SK-N-SH (cell line): Measurements from ENCODE around the gene TGFB3. TPM values are rescaled to one million over a fixed set of nuclear protein-coding genes. Genes with fewer than 3 reads are reported as not detected.

Experiments
- CTCF ChIA-PET: fragments of 300-600, 350-600 bp; formaldehyde crosslinking; extraction: SDS; loops from one replicate; lab custom pipeline; 2021; lab: Yijun Ruan, JAX
- POLR2A ChIA-PET: fragments of 350-600 bp; sonication (Branson Sonifier 250); formaldehyde crosslinking; extraction: SDS; loops from one replicate; lab custom pipeline; 2020; ENCODE audit warnings: antibody characterized with exemption, inconsistent platforms; lab: Yijun Ruan, JAX
- DNase-seq: peaks from one replicate; pipeline ENCODE4 v3.0.0; 2012
- H2AFZ ChIP-seq: fragments of 200-600 bp; sonication (generic); 2 replicates; pipeline ENCODE4 v1.8.1; 2016; ENCODE audit warnings: antibody characterized with exemption, mild to moderate bottlenecking, low read depth
- H3F3A ChIP-seq: fragments of 200-600 bp; sonication (generic); replicated peaks from 2 replicates; pipeline ENCODE3; 2016; ENCODE audit warnings: antibody characterized with exemption, mild to moderate bottlenecking; ENCODE audit not compliant: insufficient read depth
- H3K27ac ChIP-seq, 2 experiments: fragments of 200-500 bp in 1 of 2; fragments of 200-600 bp in 1 of 2; sonication (Bioruptor generic) in 1 of 2; sonication (generic), shearing (Covaris generic) in 1 of 2; 2 replicates each; pipeline versions ENCODE4 v1.5.1 to v1.6.1; 2014 to 2016; ENCODE audit warnings: low read depth in 2 of 2, inconsistent platforms in 1 of 2, low read length in 1 of 2, mild to moderate bottlenecking in 1 of 2, mixed read lengths in 1 of 2
- H3K27me3 ChIP-seq: fragments of 200-600 bp; sonication (generic), shearing (Covaris generic); 2 replicates; pipeline ENCODE4 v1.6.1; 2016; ENCODE audit warnings: mixed run types; ENCODE audit not compliant: insufficient read depth
- H3K36me3 ChIP-seq, 2 experiments: fragments of 200-500 bp in 1 of 2; fragments of 200-600 bp in 1 of 2; sonication (Bioruptor generic) in 1 of 2; sonication (generic) in 1 of 2; replicated peaks in 1 of 2; 2 replicates each; pipeline versions ENCODE3 to v1.5.1; 2014 to 2016; ENCODE audit warnings: low read length in 1 of 2, mild to moderate bottlenecking in 1 of 2; ENCODE audit not compliant: insufficient read depth in 2 of 2, control insufficient read depth in 1 of 2
- H3K4me1 ChIP-seq, 2 experiments: fragments of 200-500 bp in 1 of 2; fragments of 200-600 bp in 1 of 2; sonication (Bioruptor generic) in 1 of 2; sonication (generic), shearing (Covaris generic) in 1 of 2; 2 replicates each; pipeline versions ENCODE4 v1.5.1 to v1.6.1; 2014 to 2016; ENCODE audit warnings: low read depth in 1 of 2, low read length in 1 of 2, mixed run types in 1 of 2; ENCODE audit not compliant: insufficient read depth in 2 of 2, control insufficient read depth in 1 of 2
- H3K4me2 ChIP-seq: fragments of 200-600 bp; sonication (generic), shearing (Covaris generic); 2 replicates; pipeline ENCODE4 v1.6.1; 2017; ENCODE audit warnings: mixed run types
- H3K4me3 ChIP-seq, 2 experiments: fragments of 200-500 bp in 1 of 2; fragments of 200-600 bp in 1 of 2; sonication (Bioruptor generic) in 1 of 2; sonication (generic), shearing (Covaris generic) in 1 of 2; 2 replicates each; pipeline versions ENCODE4 v1.5.1 to v1.8.1; 2014 to 2016; ENCODE audit warnings: low read depth in 2 of 2, inconsistent platforms in 1 of 2, low read length in 1 of 2, mild to moderate bottlenecking in 1 of 2, mixed read lengths in 1 of 2, moderate library complexity in 1 of 2
- H3K79me2 ChIP-seq: fragments of 200-600 bp; sonication (generic); 2 replicates; pipeline ENCODE4 v1.8.1; 2017; ENCODE audit warnings: mild to moderate bottlenecking; ENCODE audit not compliant: insufficient read depth
- H3K9ac ChIP-seq: fragments of 200-600 bp; sonication (generic); 2 replicates; pipeline ENCODE4 v1.6.1; 2017; ENCODE audit warnings: mixed run types
- H3K9me2 ChIP-seq: fragments of 200-600 bp; sonication (generic); 2 replicates; pipeline ENCODE4 v1.6.1; 2017; ENCODE audit warnings: mixed run types
- H3K9me3 ChIP-seq: fragments of 200-600 bp; sonication (generic); 2 replicates; pipeline ENCODE4 v1.6.1; 2017; ENCODE audit warnings: mixed run types, mild to moderate bottlenecking, moderate library complexity
- H4K20me1 ChIP-seq: fragments of 200-600 bp; sonication (generic); 2 replicates; pipeline ENCODE4 v1.6.1; 2017; ENCODE audit warnings: mild to moderate bottlenecking, mixed run types; ENCODE audit not compliant: insufficient read depth
- ELF1 ChIP-seq: IDR thresholded peaks from 2 replicates; pipeline ENCODE4 v1.4.0; 2012
- EP300 ChIP-seq, 2 experiments: IDR thresholded peaks; 2 replicates each; pipeline versions ENCODE4 v1.4.0 to v1.6.1; 2012; ENCODE audit warnings: borderline replicate concordance in 1 of 2, low read depth in 1 of 2, low read length in 1 of 2
- FOSL2 ChIP-seq: IDR thresholded peaks from 2 replicates; pipeline ENCODE4 v1.4.0; 2012; ENCODE audit warnings: low read depth, mild to moderate bottlenecking, moderate library complexity, borderline replicate concordance
- GABPA ChIP-seq: IDR thresholded peaks from 2 replicates; pipeline ENCODE4 v1.4.0; 2012; ENCODE audit warnings: low read depth, mild to moderate bottlenecking
- GATA2 ChIP-seq: sonication (generic); formaldehyde crosslinking; IDR thresholded peaks from 2 replicates; pipeline ENCODE4 v1.5.0; 2020; ENCODE audit warnings: mild to moderate bottlenecking, missing genetic modification reagents
- JUND ChIP-seq: IDR thresholded peaks from 2 replicates; pipeline ENCODE4 v1.4.0; 2012
- MEF2A ChIP-seq: IDR thresholded peaks from 2 replicates; pipeline ENCODE4 v1.4.0; 2012; ENCODE audit warnings: low read depth, borderline replicate concordance
- MXI1 ChIP-seq: IDR thresholded peaks from 2 replicates; pipeline ENCODE4 v1.6.1; 2012; ENCODE audit warnings: mild to moderate bottlenecking, low read depth, low read length, improper control_type of control experiment
- NFIC ChIP-seq: IDR thresholded peaks from 2 replicates; pipeline ENCODE4 v1.4.0; 2012; ENCODE audit warnings: borderline replicate concordance
- POLR2AphosphoS5 ChIP-seq: IDR thresholded peaks from 2 replicates; pipeline ENCODE4 v1.6.1; 2012; ENCODE audit warnings: low read depth, low read length
- RAD21 ChIP-seq: IDR thresholded peaks from 2 replicates; pipeline ENCODE4 v1.6.1; 2012; ENCODE audit warnings: mild to moderate bottlenecking, low read length
- RCOR1 ChIP-seq: fragments of 150-350 bp; IDR thresholded peaks from 2 replicates; pipeline ENCODE4 v1.6.1; 2017; ENCODE audit warnings: antibody characterized with exemption, low read length
- RFX5 ChIP-seq: IDR thresholded peaks from 2 replicates; pipeline ENCODE4 v1.6.1; 2012; ENCODE audit warnings: mild to moderate bottlenecking, improper control_type of control experiment, low read length
- RXRA ChIP-seq: IDR thresholded peaks from 2 replicates; pipeline ENCODE4 v1.4.0; 2012; ENCODE audit warnings: low read depth, mild to moderate bottlenecking, borderline replicate concordance
- SMC3 ChIP-seq: IDR thresholded peaks from 2 replicates; pipeline ENCODE4 v1.6.1; 2012; ENCODE audit warnings: low read depth, low read length, improper control_type of control experiment
- TAF1 ChIP-seq: IDR thresholded peaks from 2 replicates; pipeline ENCODE4 v1.6.1; 2012; ENCODE audit warnings: low read depth, mild to moderate bottlenecking, low read length, moderate library complexity, borderline replicate concordance
- TCF12 ChIP-seq: IDR thresholded peaks from 2 replicates; pipeline ENCODE4 v1.4.0; 2012
- TEAD4 ChIP-seq: IDR thresholded peaks from 2 replicates; pipeline ENCODE4 v1.4.0; 2012; ENCODE audit warnings: mild to moderate bottlenecking, borderline replicate concordance; ENCODE audit not compliant: insufficient read depth
- YY1 ChIP-seq: IDR thresholded peaks from 2 replicates; pipeline ENCODE4 v1.4.0; 2012; ENCODE audit warnings: low read depth, mild to moderate bottlenecking
- WGBS: methylation state at CpG from one replicate; pipeline ENCODE4 v1.1.6; 2017; ENCODE audit warnings: low lambda C conversion rate; 5-methylcytosine and 5-hydroxymethylcytosine counted together
- polyA plus RNA-seq, 3 experiments: library from polyadenylated mRNA; depleted of rRNA; stranded (reverse); fragments of >200 nt; gene quantifications; 2 replicates each; pipeline ENCODE4 v1.2.3, GENCODE V29; 2012
- TF ChIP-seq, protein P1 (sequence below): IDR thresholded peaks from 2 replicates; pipeline ENCODE4 v1.4.0; 2012; ENCODE audit warnings: low read depth, borderline replicate concordance
- TF ChIP-seq, protein P2 (sequence below): IDR thresholded peaks from 2 replicates; pipeline ENCODE4; 2012
- TF ChIP-seq, protein P3 (sequence below): IDR thresholded peaks from 2 replicates; pipeline ENCODE4 v1.4.0; 2012; ENCODE audit warnings: low read depth, borderline replicate concordance
- TF ChIP-seq, protein P4 (sequence below): IDR thresholded peaks from 2 replicates; pipeline ENCODE4 v1.6.1; 2012; ENCODE audit warnings: mild to moderate bottlenecking, low read depth, low read length, moderate library complexity

TGFB3 gene
- polyA plus RNA-seq, 1 of the 3 experiments (the other 2 are of a cell fraction): 7.6 TPM

DNA sequence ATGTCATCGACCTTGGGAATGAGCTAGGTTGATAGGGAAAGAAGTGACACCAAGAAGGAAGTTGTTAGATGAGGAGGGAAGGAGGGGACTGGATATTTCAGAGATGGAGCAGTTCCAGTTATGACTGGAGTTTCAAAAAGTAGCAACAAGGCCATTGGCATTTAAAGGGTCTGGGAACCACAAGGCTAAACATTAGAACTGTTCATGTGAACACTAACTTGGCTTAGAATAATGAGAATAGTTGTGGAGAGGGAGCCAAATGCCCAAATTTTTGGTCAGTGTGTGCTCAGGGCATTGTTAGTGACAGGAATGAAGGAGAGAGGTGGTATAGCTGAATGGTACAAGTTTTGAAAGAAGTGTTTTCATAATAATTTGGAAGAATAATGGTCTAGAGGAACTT, 20.6 kb upstream of the TGFB3 start:
- no peaks in the 10 kb centered on the region for H3K9me2 ChIP-seq
- no peaks in the 10 kb centered on the region for H4K20me1 ChIP-seq
- no peaks in the 10 kb centered on the region for H3K79me2 ChIP-seq
- no peaks in the 10 kb centered on the region for H3K27me3 ChIP-seq
- no peak overlapping the region for H3K27ac ChIP-seq
- H3K4me3 ChIP-seq: no peak overlapping the region
- no peaks in the 10 kb centered on the region for H3K4me1 ChIP-seq
- H3K36me3 ChIP-seq: peaks cover 64 to 66% of the 10 kb centered on the region in 2 experiments
- peaks cover 8% of the 10 kb centered on the region; the same call in 1 of the 2 replicates for H3K9me3 ChIP-seq
- DNase-seq: no peak
- no peaks in the 10 kb centered on the region for H3F3A ChIP-seq
- CTCF ChIA-PET: interaction anchor here (0.7 to 1.5 kb wide), 4 partner anchors 12 to 351 kb away, joined by 3 read pairs; partner anchors contain the start of gene IFT43
- no peak overlapping the region for H3K9ac ChIP-seq
- POLR2A ChIA-PET: no interaction called here
- 90% methylated on average over 1 of the region's 1 CpG for WGBS
- TF ChIP-seq SMC3 (no peak), NFIC (no peak), RCOR1 (no peak), ELF1 (no peak), RXRA (no peak), TCF12 (no peak), TEAD4 (no peak), RFX5 (no peak), MXI1 (no peak), TAF1 (no peak), MEF2A (no peak), GABPA (no peak), EP300 (IDR thresholded peaks at IDR 0.05; ENCODE audit: borderline replicate concordance in 1 of 2, low read depth in 1 of 2, low read length in 1 of 2) (no peak), JUND (no peak), RAD21 (no peak), GATA2 (CRISPR knock-in tag) (no peak)
- TF ChIP-seq, protein P1, sequence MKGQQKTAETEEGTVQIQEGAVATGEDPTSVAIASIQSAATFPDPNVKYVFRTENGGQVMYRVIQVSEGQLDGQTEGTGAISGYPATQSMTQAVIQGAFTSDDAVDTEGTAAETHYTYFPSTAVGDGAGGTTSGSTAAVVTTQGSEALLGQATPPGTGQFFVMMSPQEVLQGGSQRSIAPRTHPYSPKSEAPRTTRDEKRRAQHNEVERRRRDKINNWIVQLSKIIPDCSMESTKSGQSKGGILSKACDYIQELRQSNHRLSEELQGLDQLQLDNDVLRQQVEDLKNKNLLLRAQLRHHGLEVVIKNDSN: no peak
- TF ChIP-seq, protein P2, sequence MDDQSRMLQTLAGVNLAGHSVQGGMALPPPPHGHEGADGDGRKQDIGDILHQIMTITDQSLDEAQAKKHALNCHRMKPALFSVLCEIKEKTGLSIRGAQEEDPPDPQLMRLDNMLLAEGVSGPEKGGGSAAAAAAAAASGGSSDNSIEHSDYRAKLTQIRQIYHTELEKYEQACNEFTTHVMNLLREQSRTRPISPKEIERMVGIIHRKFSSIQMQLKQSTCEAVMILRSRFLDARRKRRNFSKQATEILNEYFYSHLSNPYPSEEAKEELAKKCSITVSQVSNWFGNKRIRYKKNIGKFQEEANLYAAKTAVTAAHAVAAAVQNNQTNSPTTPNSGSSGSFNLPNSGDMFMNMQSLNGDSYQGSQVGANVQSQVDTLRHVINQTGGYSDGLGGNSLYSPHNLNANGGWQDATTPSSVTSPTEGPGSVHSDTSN: no peak
- no peak overlapping the region for H3K4me2 ChIP-seq
- H2AFZ ChIP-seq: no peak overlapping the region

DNA sequence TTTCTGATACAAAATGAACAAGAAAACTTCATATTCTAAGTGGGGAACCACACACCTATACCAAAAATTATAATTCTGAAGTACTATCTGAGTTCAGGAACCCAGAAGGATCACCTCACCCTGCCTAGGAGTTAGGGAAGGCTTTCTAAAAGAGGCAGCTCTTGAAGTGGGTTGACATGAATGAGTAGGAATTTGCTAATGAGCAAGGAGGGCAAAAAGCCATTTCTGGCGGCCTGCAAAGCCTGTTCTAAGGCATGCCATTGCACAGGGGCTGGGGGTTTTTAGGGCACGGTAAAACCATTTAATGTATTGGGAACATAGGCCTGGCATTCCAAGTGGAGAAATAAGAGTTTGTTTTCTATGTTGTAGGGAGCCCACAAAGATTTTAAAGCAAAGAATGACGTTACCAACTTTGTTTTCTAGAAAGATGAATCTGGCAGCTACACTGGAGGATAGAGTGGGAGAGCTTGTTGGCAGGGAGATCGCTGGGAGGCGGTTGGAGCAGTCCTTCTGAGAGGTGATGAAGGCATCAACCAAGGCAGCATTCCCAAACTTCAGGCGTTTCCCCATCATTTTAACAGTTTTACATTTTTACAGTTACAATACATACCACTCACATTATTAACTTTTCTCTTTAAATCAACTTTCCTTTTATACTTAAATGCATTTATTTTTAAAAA, 17.9 kb upstream of the TGFB3 start:
- Histone ChIP-seq H3K9me2 (no peaks in the 10 kb centered on the region), H3K36me3 (peaks cover 48 to 71% of the 10 kb centered on the region in 2 experiments), H3K27me3 (no peaks in the 10 kb centered on the region), H2AFZ (no peak overlapping the region), H3K9ac (no peak overlapping the region), H3K9me3 (peaks cover 4% of the 10 kb centered on the region; the same call in 1 of the 2 replicates), H3K4me1 (no peaks in the 10 kb centered on the region), H4K20me1 (no peaks in the 10 kb centered on the region), H3K27ac (no peak overlapping the region), H3K79me2 (no peaks in the 10 kb centered on the region), H3K4me2 (no peak overlapping the region), H3K4me3 (no peak overlapping the region), H3F3A (no peaks in the 10 kb centered on the region)
- ChIA-PET CTCF (interaction anchor here (0.5 kb wide), 1 partner anchor 565 kb away, joined by 3 read pairs; no protein-coding TSS in a partner anchor), POLR2A (no interaction called here)
- 95% methylated on average over 6 of the region's 6 CpGs for WGBS
- DNase-seq: no peak
- TF ChIP-seq YY1 (no peak), TAF1 (no peak), POLR2AphosphoS5 (no peak), FOSL2 (no peak), MEF2A (no peak), ELF1 (no peak), RCOR1 (no peak)
- TF ChIP-seq, protein P3, sequence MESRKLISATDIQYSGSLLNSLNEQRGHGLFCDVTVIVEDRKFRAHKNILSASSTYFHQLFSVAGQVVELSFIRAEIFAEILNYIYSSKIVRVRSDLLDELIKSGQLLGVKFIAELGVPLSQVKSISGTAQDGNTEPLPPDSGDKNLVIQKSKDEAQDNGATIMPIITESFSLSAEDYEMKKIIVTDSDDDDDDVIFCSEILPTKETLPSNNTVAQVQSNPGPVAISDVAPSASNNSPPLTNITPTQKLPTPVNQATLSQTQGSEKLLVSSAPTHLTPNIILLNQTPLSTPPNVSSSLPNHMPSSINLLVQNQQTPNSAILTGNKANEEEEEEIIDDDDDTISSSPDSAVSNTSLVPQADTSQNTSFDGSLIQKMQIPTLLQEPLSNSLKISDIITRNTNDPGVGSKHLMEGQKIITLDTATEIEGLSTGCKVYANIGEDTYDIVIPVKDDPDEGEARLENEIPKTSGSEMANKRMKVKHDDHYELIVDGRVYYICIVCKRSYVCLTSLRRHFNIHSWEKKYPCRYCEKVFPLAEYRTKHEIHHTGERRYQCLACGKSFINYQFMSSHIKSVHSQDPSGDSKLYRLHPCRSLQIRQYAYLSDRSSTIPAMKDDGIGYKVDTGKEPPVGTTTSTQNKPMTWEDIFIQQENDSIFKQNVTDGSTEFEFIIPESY: no peak
- TF ChIP-seq, protein P4, sequence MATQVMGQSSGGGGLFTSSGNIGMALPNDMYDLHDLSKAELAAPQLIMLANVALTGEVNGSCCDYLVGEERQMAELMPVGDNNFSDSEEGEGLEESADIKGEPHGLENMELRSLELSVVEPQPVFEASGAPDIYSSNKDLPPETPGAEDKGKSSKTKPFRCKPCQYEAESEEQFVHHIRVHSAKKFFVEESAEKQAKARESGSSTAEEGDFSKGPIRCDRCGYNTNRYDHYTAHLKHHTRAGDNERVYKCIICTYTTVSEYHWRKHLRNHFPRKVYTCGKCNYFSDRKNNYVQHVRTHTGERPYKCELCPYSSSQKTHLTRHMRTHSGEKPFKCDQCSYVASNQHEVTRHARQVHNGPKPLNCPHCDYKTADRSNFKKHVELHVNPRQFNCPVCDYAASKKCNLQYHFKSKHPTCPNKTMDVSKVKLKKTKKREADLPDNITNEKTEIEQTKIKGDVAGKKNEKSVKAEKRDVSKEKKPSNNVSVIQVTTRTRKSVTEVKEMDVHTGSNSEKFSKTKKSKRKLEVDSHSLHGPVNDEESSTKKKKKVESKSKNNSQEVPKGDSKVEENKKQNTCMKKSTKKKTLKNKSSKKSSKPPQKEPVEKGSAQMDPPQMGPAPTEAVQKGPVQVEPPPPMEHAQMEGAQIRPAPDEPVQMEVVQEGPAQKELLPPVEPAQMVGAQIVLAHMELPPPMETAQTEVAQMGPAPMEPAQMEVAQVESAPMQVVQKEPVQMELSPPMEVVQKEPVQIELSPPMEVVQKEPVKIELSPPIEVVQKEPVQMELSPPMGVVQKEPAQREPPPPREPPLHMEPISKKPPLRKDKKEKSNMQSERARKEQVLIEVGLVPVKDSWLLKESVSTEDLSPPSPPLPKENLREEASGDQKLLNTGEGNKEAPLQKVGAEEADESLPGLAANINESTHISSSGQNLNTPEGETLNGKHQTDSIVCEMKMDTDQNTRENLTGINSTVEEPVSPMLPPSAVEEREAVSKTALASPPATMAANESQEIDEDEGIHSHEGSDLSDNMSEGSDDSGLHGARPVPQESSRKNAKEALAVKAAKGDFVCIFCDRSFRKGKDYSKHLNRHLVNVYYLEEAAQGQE: no peak
